Ovary (tissue), 3 donors: Measurements from ENCODE around the gene FSD1L.

Source experiments
- POLR2A ChIP-seq: fragments of 450-650 bp; IDR thresholded peaks from one replicate; pipeline ENCODE4 v1.6.1; 2017; ENCODE audit warnings: antibody characterized with exemption, mild to moderate bottlenecking, moderate library complexity
- TF ChIP-seq, protein P1 (sequence below), 3 donors: fragments of 450-650 bp in 2 of 3; fragments of 200-600 bp in 1 of 3; IDR thresholded peaks; one replicate each; pipeline versions ENCODE4 v1.5.1 to v1.8.0; 2016 to 2022; ENCODE audit warnings: antibody characterized with exemption in 3 of 3, mild to moderate bottlenecking in 1 of 3
- donor health status: DM: no; HTN: no; CAD: no.

DNA sequence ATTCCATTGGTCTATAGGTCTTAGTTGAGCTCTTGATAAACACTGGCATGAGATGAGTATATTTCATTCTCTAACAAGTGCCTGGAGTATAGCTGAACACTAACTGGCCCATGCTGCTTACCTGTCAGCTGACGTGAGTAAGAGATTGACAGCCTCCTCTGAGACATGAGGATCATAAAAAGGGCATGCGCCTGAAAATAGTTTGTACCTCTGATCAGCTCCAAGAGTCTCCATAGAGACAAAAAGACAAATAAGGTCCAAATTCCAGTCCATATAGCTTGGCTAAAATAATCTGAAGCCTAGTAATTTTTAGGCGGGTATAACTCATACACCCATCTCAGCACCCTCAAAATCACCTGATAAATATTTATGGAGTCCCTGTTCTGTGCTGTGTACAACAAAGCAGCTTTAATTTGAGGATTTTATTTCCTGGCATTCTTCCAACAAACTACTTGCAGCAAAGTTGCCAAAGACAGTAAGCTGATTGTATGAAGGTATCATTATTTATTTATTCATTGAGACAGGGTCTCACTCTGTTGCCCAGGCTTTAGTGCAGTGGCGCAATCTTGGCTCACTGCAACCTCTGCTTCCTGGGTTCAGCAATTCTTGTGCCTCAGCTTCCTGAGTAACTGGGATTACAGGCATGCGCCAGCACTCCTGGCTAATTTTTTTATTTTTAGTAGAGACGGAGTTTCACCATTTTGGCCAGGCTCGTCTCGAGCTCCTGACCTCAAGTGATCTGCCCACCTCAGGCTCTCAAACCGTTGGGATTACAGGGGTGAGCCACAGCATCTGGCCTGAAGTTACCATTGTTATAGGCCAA lies 16.2 kb upstream of the FSD1L start:
- TF ChIP-seq, protein P1, sequence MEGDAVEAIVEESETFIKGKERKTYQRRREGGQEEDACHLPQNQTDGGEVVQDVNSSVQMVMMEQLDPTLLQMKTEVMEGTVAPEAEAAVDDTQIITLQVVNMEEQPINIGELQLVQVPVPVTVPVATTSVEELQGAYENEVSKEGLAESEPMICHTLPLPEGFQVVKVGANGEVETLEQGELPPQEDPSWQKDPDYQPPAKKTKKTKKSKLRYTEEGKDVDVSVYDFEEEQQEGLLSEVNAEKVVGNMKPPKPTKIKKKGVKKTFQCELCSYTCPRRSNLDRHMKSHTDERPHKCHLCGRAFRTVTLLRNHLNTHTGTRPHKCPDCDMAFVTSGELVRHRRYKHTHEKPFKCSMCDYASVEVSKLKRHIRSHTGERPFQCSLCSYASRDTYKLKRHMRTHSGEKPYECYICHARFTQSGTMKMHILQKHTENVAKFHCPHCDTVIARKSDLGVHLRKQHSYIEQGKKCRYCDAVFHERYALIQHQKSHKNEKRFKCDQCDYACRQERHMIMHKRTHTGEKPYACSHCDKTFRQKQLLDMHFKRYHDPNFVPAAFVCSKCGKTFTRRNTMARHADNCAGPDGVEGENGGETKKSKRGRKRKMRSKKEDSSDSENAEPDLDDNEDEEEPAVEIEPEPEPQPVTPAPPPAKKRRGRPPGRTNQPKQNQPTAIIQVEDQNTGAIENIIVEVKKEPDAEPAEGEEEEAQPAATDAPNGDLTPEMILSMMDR (IDR thresholded peaks at IDR 0.05): no peak
- no peak for TF ChIP-seq POLR2A
